ENCODE results near the gene RAB27B. TPM values are rescaled to one million over a fixed set of nuclear protein-coding genes. Genes with fewer than 3 reads are reported as not detected.

RAB27B gene
- total RNA-seq, 2 donors from 2014 or later: 0.66 to 10.1 TPM

- 64 to 98% methylated on average over 2 of the region's 2 CpGs for WGBS, 2 donors
- Histone ChIP-seq H3K27ac (no peak overlapping the region), H3K9me3 (no peaks in the 10 kb centered on the region), H3K4me1 (peaks cover 7% of the 10 kb centered on the region), H3K27me3 (no peaks in the 10 kb centered on the region), H3K36me3 (replicated peaks in 1 of 2; ENCODE audit: insufficient read depth in 1 of 2, low read depth in 2 of 2) (no peaks in the 10 kb centered on the region), H3K4me3 (no peak overlapping the region)
- intact Hi-C loops (cut with DNase I): no loop called here
- no peak for ATAC-seq
- DNase-seq: no peak
- no peak for TF ChIP-seq CTCF (IDR thresholded peaks at IDR 0.05)
- no peak for TF ChIP-seq POLR2A (IDR thresholded peaks at IDR 0.05)
These were observed 27.9 kb downstream of the RAB27B start for GRCh38 chr18:54856105-54856646.

- Histone ChIP-seq H3K4me3 (no peak overlapping the region), H3K27me3 (no peaks in the 10 kb centered on the region), H3K27ac (no peak overlapping the region), H3K36me3 (replicated peaks in 1 of 2; ENCODE audit: insufficient read depth in 1 of 2, low read depth in 2 of 2) (no peaks in the 10 kb centered on the region), H3K4me1 (peaks cover 7% of the 10 kb centered on the region), H3K9me3 (no peaks in the 10 kb centered on the region)
- ATAC-seq (no peak), DNase-seq (no peak)
- WGBS, 2 donors: 84 to 91% methylated on average over 3 of the region's 3 CpGs
- TF ChIP-seq POLR2A (IDR thresholded peaks at IDR 0.05) (no peak), CTCF (IDR thresholded peaks at IDR 0.05) (no peak)
- intact Hi-C loops (cut with DNase I): no loop called here
These were observed 29.2 kb downstream of the RAB27B start for GRCh38 chr18:54857499-54857898.

GRCh38 chr18:54859667-54860421, 31.6 kb downstream of the RAB27B start:
- Histone ChIP-seq H3K36me3 (replicated peaks in 1 of 2; ENCODE audit: insufficient read depth in 1 of 2, low read depth in 2 of 2) (no peaks in the 10 kb centered on the region), H3K27me3 (no peaks in the 10 kb centered on the region), H3K4me1 (peaks cover 7% of the 10 kb centered on the region), H3K9me3 (no peaks in the 10 kb centered on the region), H3K4me3 (no peak overlapping the region), H3K27ac (no peak overlapping the region)
- TF ChIP-seq POLR2A (IDR thresholded peaks at IDR 0.05) (no peak), CTCF (IDR thresholded peaks at IDR 0.05) (no peak)
- DNase-seq (no peak), ATAC-seq (no peak)
- WGBS, 2 donors: 58 to 59% methylated on average over 9 of the region's 9 CpGs
- intact Hi-C loops (cut with DNase I): no loop called here

GRCh38 chr18:54860941-54861340, 32.7 kb downstream of the RAB27B start:
- Histone ChIP-seq H3K36me3 (replicated peaks in 1 of 2; ENCODE audit: insufficient read depth in 1 of 2, low read depth in 2 of 2) (no peaks in the 10 kb centered on the region), H3K4me1 (peaks cover 7% of the 10 kb centered on the region), H3K4me3 (no peak overlapping the region), H3K9me3 (no peaks in the 10 kb centered on the region), H3K27ac (no peak overlapping the region), H3K27me3 (no peaks in the 10 kb centered on the region)
- 11 to 38% methylated on average over 1 of the region's 1 CpG for WGBS, 2 donors
- DNase-seq (no peak), ATAC-seq (no peak)
- TF ChIP-seq POLR2A (IDR thresholded peaks at IDR 0.05): no peak
- no peak for TF ChIP-seq CTCF (IDR thresholded peaks at IDR 0.05)
- intact Hi-C loops (cut with DNase I): no loop called here

GRCh38 chr18:54867131-54867530, 38.9 kb downstream of the RAB27B start:
- DNase-seq (no peak), ATAC-seq (no peak)
- Histone ChIP-seq H3K36me3 (replicated peaks in 1 of 2; ENCODE audit: insufficient read depth in 1 of 2, low read depth in 2 of 2) (no peaks in the 10 kb centered on the region), H3K27ac (no peak overlapping the region), H3K27me3 (no peaks in the 10 kb centered on the region), H3K9me3 (no peaks in the 10 kb centered on the region), H3K4me3 (no peak overlapping the region), H3K4me1 (no peaks in the 10 kb centered on the region)
- intact Hi-C loops (cut with DNase I): no loop called here
- TF ChIP-seq CTCF (IDR thresholded peaks at IDR 0.05) (no peak), POLR2A (IDR thresholded peaks at IDR 0.05) (no peak)
- WGBS, 2 donors: 87 to 92% methylated on average over 5 of the region's 5 CpGs
